ENCODE measurements around the gene DSCAML1. TPM values are rescaled to one million over a fixed set of nuclear protein-coding genes. Genes with fewer than 3 reads are reported as not detected.
A peak's percentile ranks its signal among the peaks of the same experiment; 100 is the strongest.

The DSCAML1 gene
- total RNA-seq, 1 experiment from 2014 or later = not detected

DNA sequence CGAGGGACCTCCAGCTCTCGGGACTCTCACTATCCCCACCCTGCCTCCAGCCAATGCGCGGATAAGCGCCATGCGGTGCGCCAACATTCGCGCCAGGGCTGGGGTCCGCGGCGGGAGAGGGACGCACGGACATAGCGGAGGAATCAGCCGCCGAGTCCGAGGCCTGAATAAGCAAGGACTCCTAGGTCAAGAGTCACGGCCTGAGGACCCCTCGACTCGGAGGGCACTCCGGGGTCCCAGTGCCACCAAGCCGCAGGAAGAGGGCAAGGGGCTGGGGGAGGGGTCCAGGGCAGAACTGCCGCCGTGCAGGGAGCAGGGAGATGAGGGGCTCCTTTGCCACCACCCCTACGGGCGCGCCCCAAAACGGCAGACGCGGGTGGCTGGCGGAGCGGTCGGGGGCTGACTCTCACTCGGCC, 552 bp downstream of the DSCAML1 start:
- DNase-seq (ENCODE audit: low spot score) = no peak
- in situ Hi-C loops (cut with HindIII; ENCODE audit: low sequenced_read_pairs) = no loop called here

DNA sequence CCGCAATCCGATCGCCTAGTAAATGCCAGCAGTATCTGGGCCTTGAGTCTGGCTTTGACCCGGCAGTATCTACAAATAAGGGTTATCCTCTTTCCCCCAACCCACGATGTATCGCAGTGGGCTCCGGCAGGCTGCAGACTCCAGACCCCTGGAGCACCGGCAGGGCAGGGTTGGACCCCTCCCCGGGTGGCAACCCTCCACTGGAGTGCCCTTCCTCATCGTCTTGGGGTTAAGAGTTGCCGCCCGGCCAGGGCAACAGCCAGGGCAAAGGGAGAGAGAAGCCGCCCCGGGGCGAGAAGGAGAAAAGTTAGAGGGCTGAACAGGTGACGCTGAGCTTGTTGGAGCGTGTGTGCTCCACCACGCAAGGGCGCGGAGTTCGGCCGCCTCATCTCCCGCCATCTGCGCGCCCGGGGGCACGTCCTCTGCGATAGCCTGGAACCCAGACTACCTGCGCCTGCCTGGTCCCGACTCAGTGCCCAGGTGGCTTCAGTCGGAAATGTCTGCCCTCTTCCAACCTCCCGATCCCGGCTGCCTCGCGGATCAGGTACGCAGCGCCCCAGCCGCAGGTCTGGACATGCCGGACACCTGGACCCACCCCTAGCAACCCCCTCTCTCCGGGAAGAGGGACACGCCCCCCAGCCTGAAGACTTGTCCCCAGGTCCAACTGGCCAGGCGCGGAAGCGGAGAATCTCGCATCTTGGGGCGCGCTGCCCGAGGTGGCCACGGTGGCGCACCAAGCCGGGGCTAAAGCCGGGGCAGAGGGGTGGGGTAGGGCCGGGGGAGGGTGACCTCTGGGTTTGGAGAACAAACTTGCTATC, 1.2 kb downstream of the DSCAML1 start:
- in situ Hi-C loops (cut with HindIII; ENCODE audit: low sequenced_read_pairs) = no loop called here
- no peak for DNase-seq (ENCODE audit: low spot score)

DNA sequence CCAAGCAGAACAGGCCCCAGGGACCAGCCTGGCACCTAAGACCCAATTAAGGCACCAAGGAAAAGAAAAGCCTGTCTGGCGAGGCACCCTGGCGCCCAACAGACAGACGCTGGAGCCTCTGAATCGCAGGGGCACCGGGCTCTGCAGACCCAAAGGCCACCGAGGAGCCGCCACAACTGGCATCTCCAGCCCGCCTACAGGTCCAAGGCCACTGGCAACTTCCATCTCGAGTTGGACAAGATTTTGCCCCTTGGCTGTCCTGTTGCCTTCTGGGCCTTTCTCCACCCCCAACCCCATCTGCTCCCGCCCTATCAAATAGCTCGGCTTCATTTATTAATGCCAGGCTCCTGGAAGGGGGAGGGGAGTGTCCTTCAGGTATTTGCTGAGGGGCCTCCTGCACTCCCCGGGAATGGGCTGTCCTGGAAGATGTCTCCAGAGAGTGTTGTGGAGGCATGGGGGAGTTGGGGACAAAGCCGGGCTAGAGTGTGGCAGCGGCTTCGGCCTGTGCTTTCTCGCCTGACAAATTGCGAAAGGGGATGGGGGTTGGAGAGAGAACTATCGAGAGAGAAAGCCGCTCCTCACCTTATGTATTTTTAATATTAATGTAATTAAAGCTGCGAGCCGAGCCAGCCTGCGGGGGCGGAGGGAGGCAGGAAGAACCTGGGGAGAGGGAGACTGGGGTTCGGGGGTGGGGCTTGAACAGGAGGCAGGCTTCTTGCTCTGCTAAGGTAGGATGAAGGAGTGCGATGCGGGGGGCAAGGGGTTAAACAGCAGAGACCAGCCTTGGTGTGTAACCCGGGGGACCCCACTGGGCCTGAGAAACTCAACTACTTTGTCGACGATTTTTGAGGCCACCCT, 2.0 kb downstream of the DSCAML1 start:
- no peak for DNase-seq (ENCODE audit: low spot score)
- in situ Hi-C loops (cut with HindIII; ENCODE audit: low sequenced_read_pairs) = no loop called here

DNA sequence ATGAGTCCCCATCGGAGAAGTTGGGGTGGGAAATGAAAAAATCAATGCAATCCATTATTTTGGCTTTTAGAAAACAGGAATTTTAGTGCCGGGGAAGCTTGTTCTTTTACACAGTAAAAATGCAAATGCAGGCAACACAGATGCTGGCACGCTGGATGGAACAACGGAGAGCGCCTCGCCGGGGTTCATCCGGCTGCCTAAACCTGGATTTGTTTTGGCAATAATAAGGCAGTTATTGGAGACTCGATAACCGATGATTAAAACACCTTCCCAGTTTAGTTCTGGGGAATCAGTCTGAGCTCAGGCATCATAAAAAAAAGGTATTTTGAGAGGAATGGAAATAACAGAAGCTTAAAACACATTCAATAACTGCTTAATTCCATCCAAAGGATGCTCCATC, 2.9 kb downstream of the DSCAML1 start:
- no peak for DNase-seq (ENCODE audit: low spot score)
- in situ Hi-C loops (cut with HindIII; ENCODE audit: low sequenced_read_pairs) = no loop called here

DNA sequence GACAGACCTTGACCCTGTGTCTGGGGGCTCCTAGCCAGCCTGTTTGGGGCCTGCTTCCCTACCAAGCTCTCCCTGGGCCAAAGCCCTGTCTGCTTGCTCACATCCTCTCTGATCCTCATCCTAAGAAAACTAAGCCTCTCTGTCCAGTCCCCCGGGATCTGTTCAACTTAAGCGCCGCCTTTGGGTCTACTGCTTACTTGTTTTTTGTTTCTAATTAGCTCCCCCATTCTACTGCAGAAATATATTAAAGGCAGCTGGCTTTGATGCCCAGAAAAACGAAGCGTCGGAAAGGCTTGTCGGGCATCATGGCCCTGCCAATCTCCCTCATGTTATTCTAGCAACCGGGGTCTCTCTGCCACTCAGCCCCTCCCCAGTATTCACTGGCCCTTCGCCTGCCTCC, 3.4 kb downstream of the DSCAML1 start:
- in situ Hi-C loops (cut with HindIII; ENCODE audit: low sequenced_read_pairs) = no loop called here
- DNase-seq (ENCODE audit: low spot score) = no peak

DNA sequence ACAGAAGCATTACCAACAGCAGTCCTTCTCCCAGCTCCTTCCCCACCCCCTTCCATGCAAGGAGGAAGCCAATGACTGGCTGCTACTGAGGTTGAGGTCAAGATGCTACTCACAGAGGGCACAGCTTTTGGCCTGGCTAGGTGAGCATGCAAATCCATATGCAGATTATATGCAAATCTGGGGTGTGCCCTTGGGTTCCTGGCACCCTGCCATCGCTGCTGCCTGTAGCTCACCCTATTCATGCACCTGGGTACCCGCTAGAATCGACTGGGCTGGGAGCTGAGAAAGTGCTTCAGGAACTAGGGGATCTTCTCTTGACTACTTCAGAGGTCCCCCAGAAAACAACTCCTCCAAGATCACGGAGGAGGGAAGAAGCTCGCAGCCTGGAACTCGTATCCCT, 4.0 kb downstream of the DSCAML1 start:
- DNase-seq (ENCODE audit: low spot score) = no peak
- in situ Hi-C loops (cut with HindIII; ENCODE audit: low sequenced_read_pairs) = no loop called here

DNA sequence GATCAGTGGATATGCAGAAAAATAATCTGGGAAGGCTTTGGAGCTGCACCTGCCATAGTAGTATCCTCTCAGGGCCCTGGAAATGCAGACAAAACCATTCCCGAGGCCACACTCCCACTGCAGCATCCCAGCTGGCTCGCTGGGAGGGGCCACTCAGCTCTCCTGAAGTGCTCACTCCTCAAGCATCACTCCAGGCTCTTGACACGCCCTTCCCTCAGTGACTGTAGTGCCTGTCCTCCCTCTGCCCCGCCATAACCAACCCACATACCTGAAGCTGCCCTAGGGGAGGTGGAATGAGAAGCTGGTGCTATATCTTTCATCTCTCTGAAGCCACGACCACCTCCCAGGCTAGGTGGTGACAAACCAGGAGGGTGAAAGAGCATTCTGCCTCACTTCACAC, 4.8 kb downstream of the DSCAML1 start:
- in situ Hi-C loops (cut with HindIII; ENCODE audit: low sequenced_read_pairs) = no loop called here

DNA sequence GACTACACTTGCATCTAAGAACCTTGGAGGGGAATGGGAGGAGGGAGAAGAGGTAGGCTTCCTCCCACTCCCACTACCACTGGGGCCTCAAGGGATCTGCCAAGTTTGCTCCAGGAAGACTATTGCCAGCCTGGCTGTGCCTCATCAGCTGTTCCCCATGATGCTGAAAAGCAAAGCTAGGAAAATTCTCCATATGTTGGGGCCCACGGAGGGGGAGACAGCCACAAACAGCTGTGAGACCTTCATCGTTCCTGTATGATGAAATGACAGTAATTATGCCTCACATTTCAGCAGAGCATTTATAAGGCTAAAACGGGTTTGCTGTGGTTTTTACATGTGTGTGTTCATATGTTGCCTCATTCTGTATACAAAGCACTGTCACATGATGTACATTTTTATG, 6.7 kb downstream of the DSCAML1 start:
- in situ Hi-C loops (cut with HindIII; ENCODE audit: low sequenced_read_pairs) = no loop called here
- no peak for DNase-seq (ENCODE audit: low spot score)

More for the DNA sequence above, 4.8 kb downstream of the DSCAML1 start:
- no peak for DNase-seq (ENCODE audit: low spot score)

DNA sequence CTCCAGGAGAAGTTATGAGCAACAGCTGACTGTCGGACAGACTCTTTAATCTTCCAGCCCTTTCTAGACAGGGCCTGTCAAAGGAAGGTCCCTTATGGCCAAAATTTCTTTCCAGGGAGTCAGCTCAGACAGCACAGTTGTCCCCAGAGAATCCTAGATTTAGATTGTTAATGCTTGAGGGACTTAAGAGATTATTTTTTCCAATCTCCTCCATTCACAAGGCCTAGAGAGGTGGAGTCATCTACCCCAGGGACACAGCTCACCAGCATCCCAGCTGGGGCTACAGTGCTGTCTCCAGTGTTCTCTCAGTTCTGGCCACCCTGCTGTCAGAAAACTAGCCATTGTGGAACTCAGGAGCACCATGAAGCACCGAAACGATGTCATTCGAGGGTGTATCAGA, 7.8 kb downstream of the DSCAML1 start:
- no peak for DNase-seq (ENCODE audit: low spot score)
- in situ Hi-C loops (cut with HindIII; ENCODE audit: low sequenced_read_pairs) = no loop called here

DNA sequence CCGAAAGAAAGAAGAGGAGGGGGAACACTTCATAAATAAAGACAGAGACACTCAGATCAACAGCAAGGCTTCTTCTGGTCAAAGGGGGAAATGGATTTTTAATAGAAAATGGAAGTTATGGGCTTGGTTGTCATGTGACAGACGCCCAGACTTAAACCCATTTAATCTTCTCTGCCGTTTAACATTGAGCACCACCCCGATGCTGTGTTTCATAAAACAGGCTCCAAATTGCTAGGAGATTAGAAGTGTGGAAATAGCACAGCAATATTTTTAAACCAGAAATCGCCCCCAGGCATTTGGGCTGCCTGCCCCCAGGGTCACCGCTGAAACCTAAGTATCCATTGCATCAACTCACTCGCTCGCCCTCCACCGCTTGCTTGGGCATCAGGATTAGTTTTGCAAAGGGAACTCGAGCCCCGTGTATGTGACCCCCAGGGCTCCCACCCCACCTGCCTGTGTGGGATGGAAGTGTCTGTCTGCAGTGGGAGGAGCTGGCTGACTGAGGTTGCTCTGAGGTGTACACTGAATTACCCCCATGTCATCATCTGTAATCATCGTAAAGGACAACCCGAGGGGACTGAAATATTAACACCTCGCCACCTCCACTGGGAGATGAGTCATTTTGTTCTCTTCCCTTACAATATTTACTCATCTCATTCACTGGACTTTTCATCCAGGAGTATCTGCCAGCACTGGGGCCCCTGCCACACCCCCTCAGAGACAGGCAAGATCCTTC, 10.7 kb downstream of the DSCAML1 start:
- in situ Hi-C loops (cut with HindIII; ENCODE audit: low sequenced_read_pairs) = no loop called here
- DNase-seq (ENCODE audit: low spot score) = no peak

DNA sequence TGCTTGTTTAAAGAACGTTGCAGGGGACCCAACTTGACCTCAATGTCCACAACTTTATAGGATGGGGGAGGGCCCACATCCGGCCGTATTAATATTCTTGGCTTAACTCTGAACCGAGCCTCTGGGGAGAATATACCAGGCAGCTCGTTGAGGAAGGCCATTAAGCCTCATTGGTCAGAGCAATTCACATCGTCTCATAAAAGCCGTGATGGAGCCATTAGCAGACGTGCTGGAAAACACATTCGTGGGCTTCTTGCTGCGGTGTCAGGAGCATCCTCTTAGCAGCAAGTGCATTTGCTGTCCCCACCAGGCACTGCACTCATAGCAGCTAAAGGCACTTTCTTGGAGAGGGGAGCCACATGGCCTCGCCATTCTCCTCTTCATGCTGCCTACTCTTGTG, 14.9 kb downstream of the DSCAML1 start:
- in situ Hi-C loops (cut with HindIII; ENCODE audit: low sequenced_read_pairs) = no loop called here
- no peak for DNase-seq (ENCODE audit: low spot score)

DNA sequence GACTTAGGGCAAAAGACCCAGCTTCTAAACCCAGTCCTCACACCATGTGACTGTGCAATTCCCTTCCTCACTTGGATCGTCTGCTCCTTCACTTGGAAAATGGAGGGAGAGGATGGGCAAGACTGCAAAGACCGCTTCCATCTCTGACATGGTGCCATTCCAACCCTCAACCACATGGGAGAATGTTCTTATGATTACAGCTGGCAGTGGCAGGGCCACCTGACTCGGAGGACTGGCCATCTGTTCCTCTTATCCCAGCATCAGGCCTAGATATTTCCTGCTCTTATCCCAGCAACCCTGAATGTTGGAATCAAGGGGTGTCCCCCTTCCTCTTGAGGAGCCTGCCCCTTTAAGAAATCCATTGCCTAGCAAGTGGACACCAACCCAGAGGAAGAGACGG, 15.4 kb downstream of the DSCAML1 start:
- in situ Hi-C loops (cut with HindIII; ENCODE audit: low sequenced_read_pairs) = no loop called here
- DNase-seq (ENCODE audit: low spot score) = peak; percentile 39

DNA sequence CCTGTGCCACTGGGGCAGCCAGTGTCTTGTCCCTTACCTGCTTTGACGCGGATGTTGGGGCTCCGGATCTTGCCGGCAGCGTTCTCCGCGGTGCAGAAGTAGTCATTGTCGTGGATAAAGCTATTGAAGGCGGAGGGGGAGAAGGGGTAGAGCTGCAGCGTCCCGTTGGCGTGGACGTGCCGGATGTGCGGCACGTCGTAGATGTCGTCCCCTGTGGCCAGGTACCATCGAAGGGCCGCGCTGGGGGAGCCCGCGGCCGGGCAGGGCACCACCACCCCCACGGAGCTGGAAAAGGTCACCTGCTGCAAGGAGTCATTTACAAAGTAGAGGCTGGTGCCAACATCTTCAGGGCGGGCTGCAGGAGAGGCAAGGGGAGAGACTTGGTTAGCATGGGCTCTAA, 16.6 kb downstream of the DSCAML1 start:
- DNase-seq (ENCODE audit: low spot score) = no peak
- in situ Hi-C loops (cut with HindIII; ENCODE audit: low sequenced_read_pairs) = no loop called here

DNA sequence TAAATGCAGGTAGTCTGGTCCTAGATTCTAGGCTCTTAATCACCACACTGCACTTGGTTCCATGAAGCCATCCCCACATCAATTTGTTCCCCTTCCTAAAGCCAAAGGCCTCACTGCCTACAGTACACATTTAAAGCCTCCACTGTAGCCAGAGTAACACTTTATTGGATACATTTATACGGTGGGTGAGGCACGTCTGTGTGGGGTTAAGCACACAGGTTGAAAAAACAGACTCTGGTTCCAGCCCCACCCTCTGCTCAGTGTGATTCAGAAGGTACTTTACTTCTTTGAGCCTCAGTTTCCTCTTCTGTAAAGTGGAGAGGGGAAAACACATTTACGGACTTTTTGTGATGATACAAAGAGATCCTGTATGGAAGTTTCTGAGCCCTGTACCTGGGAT, 22.5 kb downstream of the DSCAML1 start:
- DNase-seq (ENCODE audit: low spot score) = no peak
- in situ Hi-C loops (cut with HindIII; ENCODE audit: low sequenced_read_pairs) = no loop called here

DNA sequence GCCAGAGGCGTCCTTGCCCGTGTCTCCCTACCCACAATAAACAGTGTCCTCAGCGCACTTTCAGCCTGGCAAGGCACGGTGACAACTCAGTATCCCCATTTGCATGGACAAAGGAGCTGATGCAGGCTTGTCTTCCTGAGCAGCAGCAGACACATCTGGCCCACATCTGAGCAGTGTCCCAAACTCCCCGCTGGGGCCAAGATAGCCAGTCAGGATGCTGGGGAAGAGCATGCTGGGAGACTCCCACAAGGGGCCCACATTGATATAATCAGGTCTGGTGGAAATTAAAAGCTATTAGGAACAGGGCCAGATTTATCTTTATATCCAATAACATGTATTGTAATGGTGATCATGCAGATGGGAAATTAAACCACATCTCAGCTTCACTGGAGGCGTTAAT, 24.7 kb downstream of the DSCAML1 start:
- DNase-seq (ENCODE audit: low spot score) = no peak
- in situ Hi-C loops (cut with HindIII; ENCODE audit: low sequenced_read_pairs) = no loop called here

DNA sequence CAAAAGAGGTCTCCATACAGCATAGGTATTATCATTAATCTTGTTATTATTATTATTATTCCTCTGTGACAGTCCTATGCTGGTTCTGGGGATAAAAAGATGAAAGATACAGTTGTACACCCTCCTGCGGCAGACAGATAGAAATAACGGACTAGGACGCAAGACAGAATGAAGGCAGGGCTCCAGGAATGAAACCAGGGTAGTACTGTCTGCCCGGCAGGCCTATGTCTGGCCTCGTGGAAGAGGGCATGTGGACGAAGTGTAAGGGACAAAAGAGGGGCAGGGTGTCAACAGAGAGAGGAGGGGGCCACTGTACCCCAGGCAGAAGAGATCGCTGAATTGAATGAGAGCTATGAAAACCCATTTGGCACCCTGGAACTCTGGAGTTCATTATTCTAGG, 25.2 kb downstream of the DSCAML1 start:
- in situ Hi-C loops (cut with HindIII; ENCODE audit: low sequenced_read_pairs) = no loop called here
- DNase-seq (ENCODE audit: low spot score) = no peak

DNA sequence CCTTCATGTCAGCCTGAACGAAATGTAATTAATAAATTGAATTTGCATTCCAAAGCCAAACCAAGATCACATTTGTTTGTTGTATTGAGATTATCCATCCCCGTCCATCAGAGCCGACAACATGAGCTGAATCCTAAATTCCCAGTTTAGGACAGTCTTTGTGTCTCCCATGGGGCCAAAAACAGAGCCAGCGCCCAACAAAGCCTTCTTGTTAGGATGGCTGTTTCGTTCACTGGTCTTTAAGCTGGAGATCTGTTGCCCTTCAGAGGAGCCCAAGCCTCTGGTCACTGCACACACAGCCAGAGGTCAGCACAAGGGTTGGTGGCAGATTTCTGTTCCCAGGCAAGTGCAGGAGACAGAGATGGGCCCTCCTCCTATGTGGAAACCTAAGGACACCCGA, 25.8 kb downstream of the DSCAML1 start:
- in situ Hi-C loops (cut with HindIII; ENCODE audit: low sequenced_read_pairs) = no loop called here
- no peak for DNase-seq (ENCODE audit: low spot score)

DNA sequence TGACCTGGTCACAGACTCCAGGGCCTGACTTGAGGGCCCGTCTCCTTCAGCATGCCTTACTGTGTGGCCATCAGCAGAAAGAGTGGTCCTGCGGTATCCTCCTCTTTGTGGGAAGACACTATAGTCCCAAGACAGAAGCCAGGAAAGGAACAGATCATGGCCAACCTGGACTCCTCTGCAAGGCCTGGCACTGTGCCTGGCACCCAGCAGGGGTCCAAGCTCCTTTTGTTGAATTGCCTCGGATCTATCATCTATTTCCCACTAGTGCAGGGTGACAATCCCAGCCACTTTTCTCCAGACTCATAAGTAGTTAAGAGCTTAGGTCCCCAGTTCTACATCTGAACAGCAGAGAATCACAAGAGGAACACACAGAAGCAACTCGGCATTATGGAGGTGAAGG, 27.0 kb downstream of the DSCAML1 start:
- in situ Hi-C loops (cut with HindIII; ENCODE audit: low sequenced_read_pairs) = no loop called here
- DNase-seq (ENCODE audit: low spot score) = no peak

DNA sequence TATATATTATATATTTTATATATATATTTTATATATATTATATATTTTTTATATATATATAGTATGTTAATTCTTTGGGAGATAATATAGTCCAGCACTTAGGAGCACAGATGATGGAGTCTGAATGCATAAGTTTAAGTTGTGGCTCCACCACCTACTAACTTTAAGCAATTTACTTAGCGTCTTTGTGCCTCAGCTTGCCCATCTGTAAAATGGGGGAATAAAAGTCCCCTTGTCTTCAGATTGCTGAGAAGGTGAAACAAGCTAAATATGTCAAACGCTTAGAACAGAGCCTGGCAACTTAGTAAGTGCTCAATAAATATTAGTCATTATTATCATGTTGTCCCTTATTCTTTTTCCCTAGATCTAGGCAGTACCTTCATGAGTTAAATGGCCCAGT, 27.5 kb downstream of the DSCAML1 start:
- no peak for DNase-seq (ENCODE audit: low spot score)
- in situ Hi-C loops (cut with HindIII; ENCODE audit: low sequenced_read_pairs) = no loop called here

DNA sequence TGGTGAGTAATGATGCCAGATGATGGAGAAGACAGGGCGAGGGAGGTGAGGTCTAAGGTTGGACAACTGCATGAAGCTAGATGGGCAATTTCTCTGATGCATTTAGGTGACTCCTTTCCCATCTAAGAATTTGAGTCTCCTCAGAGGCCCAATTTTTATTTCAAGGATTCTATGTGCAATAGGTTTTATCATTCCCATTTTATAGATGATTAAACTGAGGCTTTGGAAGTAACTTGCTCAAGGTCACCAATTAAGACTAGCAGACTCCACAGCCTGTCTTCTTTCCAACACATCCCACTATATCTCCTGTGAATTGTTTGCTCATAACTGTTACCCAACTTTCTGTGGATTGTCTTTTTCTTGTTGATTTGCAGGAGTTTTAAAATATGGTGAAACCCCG, 28.5 kb downstream of the DSCAML1 start:
- DNase-seq (ENCODE audit: low spot score) = no peak
- in situ Hi-C loops (cut with HindIII; ENCODE audit: low sequenced_read_pairs) = no loop called here
